ENCODE data around the gene MME.

Gene MME

DNA sequence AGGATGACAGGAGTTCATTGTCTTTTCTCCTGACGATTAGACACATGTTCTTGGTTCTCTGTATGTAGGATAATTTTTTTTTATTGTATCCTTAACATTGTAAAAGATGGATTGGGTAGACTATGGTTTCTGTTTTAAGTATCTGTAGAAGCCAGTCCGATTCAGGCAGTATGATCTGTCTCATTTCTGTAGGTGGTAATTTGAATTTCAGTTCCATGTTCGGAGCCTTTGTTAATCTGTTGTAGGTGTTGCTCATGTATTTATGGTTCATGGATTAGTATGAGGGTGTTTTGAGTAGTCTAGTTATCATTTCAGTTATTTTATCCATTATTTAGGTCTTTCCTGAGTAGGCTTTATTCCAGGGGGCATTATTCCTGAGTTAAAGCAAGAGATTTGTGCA is 32.4 kb upstream of the MME start:
- no peak for DNase-seq (ENCODE audit: low spot score)
- Histone ChIP-seq H3K14ac (ENCODE audit: low read length) (no peak overlapping the region), H3K79me1 (ENCODE audit: low read depth, low read length) (no peaks in the 10 kb centered on the region), H3K9ac (ENCODE audit: low read depth, low read length, poor library complexity) (no peak overlapping the region), H3K36me3 (replicated peaks in 1 of 2; ENCODE audit: control insufficient read depth in 2 of 2, insufficient read depth in 2 of 2, low read length in 2 of 2) (no peaks in the 10 kb centered on the region), H3K23ac (ENCODE audit: low read depth, low read length, poor library complexity) (no peak overlapping the region), H4K91ac (ENCODE audit: low read depth, low read length, poor library complexity) (no peak overlapping the region), H3K4me2 (ENCODE audit: insufficient read depth, low read length, poor library complexity, severe bottlenecking) (no peak overlapping the region), H2BK5ac (ENCODE audit: low read length) (no peak overlapping the region), H3K27me3 (ENCODE audit: control insufficient read depth in 3 of 3, insufficient read depth in 3 of 3, low read depth in 1 of 3, low read length in 3 of 3) (no peaks in the 10 kb centered on the region), H3K27ac (replicated peaks; ENCODE audit: low read length) (no peak overlapping the region), H3K18ac (ENCODE audit: low read length) (no peak overlapping the region), H4K8ac (ENCODE audit: low read depth, low read length) (no peak overlapping the region), H3K4me1 (ENCODE audit: control insufficient read depth in 2 of 2, insufficient read depth in 1 of 2, low read depth in 1 of 2, low read length in 2 of 2) (no peaks in the 10 kb centered on the region), H2BK15ac (ENCODE audit: low read length) (no peak overlapping the region), H3K4me3 (ENCODE audit: low read length in 2 of 2) (no peak overlapping the region), H2AFZ (ENCODE audit: low read length) (no peak overlapping the region), H2AK5ac (ENCODE audit: low read depth, low read length) (no peak overlapping the region), H3K9me3 (replicated peaks in 1 of 2; ENCODE audit: control insufficient read depth in 2 of 2, insufficient read depth in 1 of 2, low read depth in 1 of 2, low read length in 2 of 2) (peaks cover 0 to 5% of the 10 kb centered on the region in 2 donors), H2BK120ac (ENCODE audit: low read depth, low read length) (no peak overlapping the region), H3K4ac (ENCODE audit: low read length) (no peak overlapping the region), H2BK12ac (ENCODE audit: low read length) (no peak overlapping the region)
- WGBS, 2 donors (ENCODE audit: extremely low coverage in 2 of 2, insufficient read length in 2 of 2, insufficient replicate concordance in 1 of 2), result no CpG with 5 or more reads among the region's 3 CpGs

- no peak overlapping the region for H4K91ac ChIP-seq (ENCODE audit: low read depth, low read length, poor library complexity)
- H2BK12ac ChIP-seq (ENCODE audit: low read length), result no peak overlapping the region
- H3K27ac ChIP-seq (replicated peaks; ENCODE audit: low read length), result no peak overlapping the region
- H3K36me3 ChIP-seq (replicated peaks in 1 of 2; ENCODE audit: control insufficient read depth in 2 of 2, insufficient read depth in 2 of 2, low read length in 2 of 2), result no peaks in the 10 kb centered on the region
- H3K23ac ChIP-seq (ENCODE audit: low read depth, low read length, poor library complexity), result no peak overlapping the region
- H3K9ac ChIP-seq (ENCODE audit: low read depth, low read length, poor library complexity), result no peak overlapping the region
- no peak overlapping the region for H2BK120ac ChIP-seq (ENCODE audit: low read depth, low read length)
- H3K9me3 ChIP-seq (replicated peaks in 1 of 2; ENCODE audit: control insufficient read depth in 2 of 2, insufficient read depth in 1 of 2, low read depth in 1 of 2, low read length in 2 of 2), result peaks cover 0 to 5% of the 10 kb centered on the region in 2 donors
- no peak overlapping the region for H3K4me3 ChIP-seq (ENCODE audit: low read length in 2 of 2)
- no peaks in the 10 kb centered on the region for H3K27me3 ChIP-seq (ENCODE audit: control insufficient read depth in 3 of 3, insufficient read depth in 3 of 3, low read depth in 1 of 3, low read length in 3 of 3)
- H3K14ac ChIP-seq (ENCODE audit: low read length), result no peak overlapping the region
- H2BK5ac ChIP-seq (ENCODE audit: low read length), result no peak overlapping the region
- H3K4me2 ChIP-seq (ENCODE audit: insufficient read depth, low read length, poor library complexity, severe bottlenecking), result no peak overlapping the region
- no peak overlapping the region for H3K18ac ChIP-seq (ENCODE audit: low read length)
- no peak for DNase-seq (ENCODE audit: low spot score)
- no peaks in the 10 kb centered on the region for H3K79me1 ChIP-seq (ENCODE audit: low read depth, low read length)
- H2AFZ ChIP-seq (ENCODE audit: low read length), result no peak overlapping the region
- H2AK5ac ChIP-seq (ENCODE audit: low read depth, low read length), result no peak overlapping the region
- no peak overlapping the region for H2BK15ac ChIP-seq (ENCODE audit: low read length)
- H3K4ac ChIP-seq (ENCODE audit: low read length), result no peak overlapping the region
- WGBS, 2 donors (ENCODE audit: extremely low coverage in 2 of 2, insufficient read length in 2 of 2, insufficient replicate concordance in 1 of 2), result no CpG with 5 or more reads among the region's 4 CpGs
- no peaks in the 10 kb centered on the region for H3K4me1 ChIP-seq (ENCODE audit: control insufficient read depth in 2 of 2, insufficient read depth in 1 of 2, low read depth in 1 of 2, low read length in 2 of 2)
- H4K8ac ChIP-seq (ENCODE audit: low read depth, low read length), result no peak overlapping the region
These were observed 30.2 kb upstream of the MME start for GRCh38 chr3:155049959-155050358.

DNA sequence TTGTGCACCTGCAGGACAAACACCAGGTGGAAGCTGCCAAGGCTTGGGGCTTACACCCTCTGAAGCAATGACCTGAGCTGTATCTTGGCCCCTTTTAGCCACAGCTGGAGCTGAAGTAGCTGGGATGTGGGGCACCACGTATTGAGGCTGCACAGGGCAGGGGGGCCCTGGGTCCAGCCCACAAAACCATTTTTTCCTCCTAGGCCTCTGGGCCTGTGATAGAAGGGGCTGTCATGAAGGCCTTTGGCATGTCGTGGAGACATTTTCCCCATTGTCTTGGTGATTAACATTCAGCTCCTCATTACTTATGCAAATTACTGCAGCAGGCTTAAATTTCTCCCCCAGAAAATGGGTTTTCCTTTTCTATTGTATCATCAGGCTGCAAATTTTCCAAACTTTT is 27.6 kb upstream of the MME start:
- Histone ChIP-seq H4K91ac (ENCODE audit: low read depth, low read length, poor library complexity) (no peak overlapping the region), H3K27ac (replicated peaks; ENCODE audit: low read length) (no peak overlapping the region), H2BK5ac (ENCODE audit: low read length) (no peak overlapping the region), H2BK15ac (ENCODE audit: low read length) (no peak overlapping the region), H3K18ac (ENCODE audit: low read length) (no peak overlapping the region), H3K14ac (ENCODE audit: low read length) (no peak overlapping the region), H2AK5ac (ENCODE audit: low read depth, low read length) (no peak overlapping the region), H3K4ac (ENCODE audit: low read length) (no peak overlapping the region), H3K36me3 (replicated peaks in 1 of 2; ENCODE audit: control insufficient read depth in 2 of 2, insufficient read depth in 2 of 2, low read length in 2 of 2) (no peaks in the 10 kb centered on the region), H2AFZ (ENCODE audit: low read length) (no peak overlapping the region), H3K4me1 (ENCODE audit: control insufficient read depth in 2 of 2, insufficient read depth in 1 of 2, low read depth in 1 of 2, low read length in 2 of 2) (no peaks in the 10 kb centered on the region), H3K27me3 (ENCODE audit: control insufficient read depth in 3 of 3, insufficient read depth in 3 of 3, low read depth in 1 of 3, low read length in 3 of 3) (no peaks in the 10 kb centered on the region), H3K23ac (ENCODE audit: low read depth, low read length, poor library complexity) (no peak overlapping the region), H3K79me1 (ENCODE audit: low read depth, low read length) (no peaks in the 10 kb centered on the region), H4K8ac (ENCODE audit: low read depth, low read length) (no peak overlapping the region), H3K9ac (ENCODE audit: low read depth, low read length, poor library complexity) (no peak overlapping the region), H2BK120ac (ENCODE audit: low read depth, low read length) (no peak overlapping the region), H3K4me2 (ENCODE audit: insufficient read depth, low read length, poor library complexity, severe bottlenecking) (no peak overlapping the region), H3K9me3 (replicated peaks in 1 of 2; ENCODE audit: control insufficient read depth in 2 of 2, insufficient read depth in 1 of 2, low read depth in 1 of 2, low read length in 2 of 2) (peaks cover 0 to 5% of the 10 kb centered on the region in 2 donors), H2BK12ac (ENCODE audit: low read length) (no peak overlapping the region), H3K4me3 (ENCODE audit: low read length in 2 of 2) (no peak overlapping the region)
- no peak for DNase-seq (ENCODE audit: low spot score)
- no CpG with 5 or more reads among the region's 2 CpGs for WGBS, 2 donors (ENCODE audit: extremely low coverage in 2 of 2, insufficient read length in 2 of 2, insufficient replicate concordance in 1 of 2)

DNA sequence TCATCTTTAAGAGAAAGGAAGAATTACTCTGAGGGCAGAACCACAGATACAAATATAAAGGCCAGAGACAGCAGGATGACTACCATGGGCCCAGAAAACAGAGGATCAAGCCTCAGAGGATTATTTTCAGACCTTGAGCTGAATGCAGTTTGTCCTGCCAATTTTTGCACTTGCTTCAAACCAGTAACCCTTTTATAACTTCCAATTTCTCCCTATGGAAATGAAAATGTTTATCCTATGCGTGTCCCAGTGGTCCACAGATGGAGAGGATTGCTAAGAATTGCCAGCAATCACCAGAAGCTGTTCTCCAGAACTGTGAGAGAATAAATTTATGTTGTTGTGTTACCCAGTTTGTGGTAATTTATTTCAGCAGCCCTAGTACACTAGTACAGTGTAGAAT is 26.4 kb upstream of the MME start:
- Histone ChIP-seq H2BK120ac (ENCODE audit: low read depth, low read length) (no peak overlapping the region), H2BK15ac (ENCODE audit: low read length) (no peak overlapping the region), H3K9me3 (replicated peaks in 1 of 2; ENCODE audit: control insufficient read depth in 2 of 2, insufficient read depth in 1 of 2, low read depth in 1 of 2, low read length in 2 of 2) (peaks cover 0 to 5% of the 10 kb centered on the region in 2 donors), H3K4me1 (ENCODE audit: control insufficient read depth in 2 of 2, insufficient read depth in 1 of 2, low read depth in 1 of 2, low read length in 2 of 2) (no peaks in the 10 kb centered on the region), H3K27me3 (ENCODE audit: control insufficient read depth in 3 of 3, insufficient read depth in 3 of 3, low read depth in 1 of 3, low read length in 3 of 3) (no peaks in the 10 kb centered on the region), H2AFZ (ENCODE audit: low read length) (no peak overlapping the region), H3K4me3 (ENCODE audit: low read length in 2 of 2) (no peak overlapping the region), H3K36me3 (replicated peaks in 1 of 2; ENCODE audit: control insufficient read depth in 2 of 2, insufficient read depth in 2 of 2, low read length in 2 of 2) (no peaks in the 10 kb centered on the region), H3K18ac (ENCODE audit: low read length) (no peak overlapping the region), H2BK12ac (ENCODE audit: low read length) (no peak overlapping the region), H2BK5ac (ENCODE audit: low read length) (no peak overlapping the region), H2AK5ac (ENCODE audit: low read depth, low read length) (no peak overlapping the region), H3K23ac (ENCODE audit: low read depth, low read length, poor library complexity) (no peak overlapping the region), H3K14ac (ENCODE audit: low read length) (no peak overlapping the region), H4K8ac (ENCODE audit: low read depth, low read length) (no peak overlapping the region), H3K9ac (ENCODE audit: low read depth, low read length, poor library complexity) (no peak overlapping the region), H3K4me2 (ENCODE audit: insufficient read depth, low read length, poor library complexity, severe bottlenecking) (no peak overlapping the region), H3K4ac (ENCODE audit: low read length) (no peak overlapping the region), H3K79me1 (ENCODE audit: low read depth, low read length) (no peaks in the 10 kb centered on the region), H3K27ac (replicated peaks; ENCODE audit: low read length) (no peak overlapping the region), H4K91ac (ENCODE audit: low read depth, low read length, poor library complexity) (no peak overlapping the region)
- WGBS, 2 donors (ENCODE audit: extremely low coverage in 2 of 2, insufficient read length in 2 of 2, insufficient replicate concordance in 1 of 2), result no CpG with 5 or more reads among the region's 1 CpG
- DNase-seq (ENCODE audit: low spot score), result no peak
